Measurements from ENCODE around the gene EPB41. TPM values are rescaled to one million over a fixed set of nuclear protein-coding genes. Genes with fewer than 3 reads are reported as not detected.

Gene EPB41
- polyA plus RNA-seq, 1 of the 3 experiments (the other 2 are of a cell fraction): 7.4 TPM

DNA sequence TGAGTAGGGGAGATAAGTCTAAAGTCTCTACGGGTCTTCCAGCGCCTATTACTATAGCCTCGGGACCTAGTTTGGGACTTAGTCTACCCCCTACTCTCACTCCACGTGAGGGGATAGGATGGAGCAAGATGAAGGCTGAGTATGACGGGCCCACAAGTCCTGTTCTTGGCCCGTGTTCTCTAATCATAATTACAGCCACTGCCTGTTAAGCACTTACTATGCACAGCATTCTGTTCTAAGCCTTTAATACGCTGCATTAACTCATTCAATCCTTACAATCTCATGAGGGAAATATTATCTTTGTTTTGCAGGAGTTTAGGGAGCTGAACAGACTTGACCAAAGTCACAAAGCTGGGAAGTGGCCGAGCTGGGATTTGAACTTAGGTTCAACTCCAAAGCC is 23.9 kb upstream of the EPB41 start (continued):
- TF ChIP-seq, protein P1, sequence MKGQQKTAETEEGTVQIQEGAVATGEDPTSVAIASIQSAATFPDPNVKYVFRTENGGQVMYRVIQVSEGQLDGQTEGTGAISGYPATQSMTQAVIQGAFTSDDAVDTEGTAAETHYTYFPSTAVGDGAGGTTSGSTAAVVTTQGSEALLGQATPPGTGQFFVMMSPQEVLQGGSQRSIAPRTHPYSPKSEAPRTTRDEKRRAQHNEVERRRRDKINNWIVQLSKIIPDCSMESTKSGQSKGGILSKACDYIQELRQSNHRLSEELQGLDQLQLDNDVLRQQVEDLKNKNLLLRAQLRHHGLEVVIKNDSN (IDR thresholded peaks at IDR 0.05; ENCODE audit: borderline replicate concordance, low read depth): no peak
- TF ChIP-seq EP300 (IDR thresholded peaks at IDR 0.05; ENCODE audit: borderline replicate concordance in 1 of 2, low read depth in 1 of 2, low read length in 1 of 2): no peak

DNA sequence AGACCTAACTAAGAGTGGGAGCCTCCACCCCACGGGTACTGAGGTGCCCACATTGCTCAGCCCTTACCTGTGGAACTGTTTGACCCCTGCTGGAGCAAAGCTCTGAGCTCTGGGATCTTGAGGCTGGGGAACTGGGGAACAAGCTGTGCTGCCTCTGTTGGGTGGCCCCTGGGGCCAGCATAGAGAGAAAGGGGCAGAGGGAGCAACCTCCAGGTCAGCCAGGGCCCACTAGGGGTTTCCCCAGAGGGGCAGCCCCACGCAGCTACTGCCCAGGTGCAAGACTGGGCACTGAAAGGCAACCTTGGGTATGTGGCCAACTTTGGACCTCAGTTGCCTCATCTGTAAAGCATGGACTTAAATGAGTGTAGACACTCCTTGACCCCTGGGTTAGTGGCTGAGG is 23.5 kb upstream of the EPB41 start:
- Histone ChIP-seq H3K27ac (ENCODE audit: low read depth in 2 of 2, low read length in 1 of 2) (no peak overlapping the region), H4K20me1 (ENCODE audit: insufficient read depth) (no peaks in the 10 kb centered on the region), H2AFZ (ENCODE audit: low read depth) (no peak overlapping the region), H3K4me1 (ENCODE audit: control insufficient read depth in 1 of 2, insufficient read depth in 2 of 2, low read depth in 1 of 2, low read length in 1 of 2) (peaks cover 5 to 23% of the 10 kb centered on the region in 2 experiments; a peak in 2 of 4 replicates), H3K4me3 (ENCODE audit: low read depth in 2 of 2, low read length in 1 of 2) (no peak overlapping the region), H3K79me2 (ENCODE audit: insufficient read depth) (no peaks in the 10 kb centered on the region), H3K9ac (no peak overlapping the region), H3K36me3 (replicated peaks in 1 of 2; ENCODE audit: control insufficient read depth in 1 of 2, insufficient read depth in 2 of 2, low read length in 1 of 2) (no peaks in the 10 kb centered on the region), H3K27me3 (ENCODE audit: insufficient read depth) (no peaks in the 10 kb centered on the region), H3K4me2 (no peak overlapping the region), H3K9me2 (no peaks in the 10 kb centered on the region), H3K9me3 (no peaks in the 10 kb centered on the region), H3F3A (replicated peaks; ENCODE audit: insufficient read depth) (peaks cover 5% of the 10 kb centered on the region)
- POLR2A ChIA-PET: interaction anchor here (0.6 kb wide), 1 partner anchor 247 kb away, joined by 3 read pairs; no protein-coding TSS in a partner anchor
- no peak for TF ChIP-seq FOXM1 (IDR thresholded peaks at IDR 0.05; ENCODE audit: low read depth)
- TF ChIP-seq EP300 (IDR thresholded peaks at IDR 0.05; ENCODE audit: borderline replicate concordance in 1 of 2, low read depth in 1 of 2, low read length in 1 of 2): no peak
- no peak for TF ChIP-seq SMC3 (IDR thresholded peaks at IDR 0.05; ENCODE audit: low read depth, low read length)
- no peak for TF ChIP-seq YY1 (IDR thresholded peaks at IDR 0.05; ENCODE audit: low read depth)
- TF ChIP-seq, protein P2, sequence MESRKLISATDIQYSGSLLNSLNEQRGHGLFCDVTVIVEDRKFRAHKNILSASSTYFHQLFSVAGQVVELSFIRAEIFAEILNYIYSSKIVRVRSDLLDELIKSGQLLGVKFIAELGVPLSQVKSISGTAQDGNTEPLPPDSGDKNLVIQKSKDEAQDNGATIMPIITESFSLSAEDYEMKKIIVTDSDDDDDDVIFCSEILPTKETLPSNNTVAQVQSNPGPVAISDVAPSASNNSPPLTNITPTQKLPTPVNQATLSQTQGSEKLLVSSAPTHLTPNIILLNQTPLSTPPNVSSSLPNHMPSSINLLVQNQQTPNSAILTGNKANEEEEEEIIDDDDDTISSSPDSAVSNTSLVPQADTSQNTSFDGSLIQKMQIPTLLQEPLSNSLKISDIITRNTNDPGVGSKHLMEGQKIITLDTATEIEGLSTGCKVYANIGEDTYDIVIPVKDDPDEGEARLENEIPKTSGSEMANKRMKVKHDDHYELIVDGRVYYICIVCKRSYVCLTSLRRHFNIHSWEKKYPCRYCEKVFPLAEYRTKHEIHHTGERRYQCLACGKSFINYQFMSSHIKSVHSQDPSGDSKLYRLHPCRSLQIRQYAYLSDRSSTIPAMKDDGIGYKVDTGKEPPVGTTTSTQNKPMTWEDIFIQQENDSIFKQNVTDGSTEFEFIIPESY (IDR thresholded peaks at IDR 0.05; ENCODE audit: borderline replicate concordance, low read depth): no peak
- TF ChIP-seq, protein P3, sequence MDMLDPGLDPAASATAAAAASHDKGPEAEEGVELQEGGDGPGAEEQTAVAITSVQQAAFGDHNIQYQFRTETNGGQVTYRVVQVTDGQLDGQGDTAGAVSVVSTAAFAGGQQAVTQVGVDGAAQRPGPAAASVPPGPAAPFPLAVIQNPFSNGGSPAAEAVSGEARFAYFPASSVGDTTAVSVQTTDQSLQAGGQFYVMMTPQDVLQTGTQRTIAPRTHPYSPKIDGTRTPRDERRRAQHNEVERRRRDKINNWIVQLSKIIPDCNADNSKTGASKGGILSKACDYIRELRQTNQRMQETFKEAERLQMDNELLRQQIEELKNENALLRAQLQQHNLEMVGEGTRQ (IDR thresholded peaks at IDR 0.05; ENCODE audit: borderline replicate concordance, low read depth, low read length): no peak
- TF ChIP-seq RFX5 (IDR thresholded peaks at IDR 0.05; ENCODE audit: low read length): no peak
- no peak for TF ChIP-seq RAD21 (IDR thresholded peaks at IDR 0.05; ENCODE audit: low read length)
- DNase-seq: no peak
- CTCF ChIA-PET: interaction anchor here (1.3 to 18.9 kb wide), 4 partner anchors 9 to 312 kb away, joined by 4 to 737 read pairs (median 8); no protein-coding TSS in a partner anchor
- WGBS (ENCODE audit: low lambda C conversion rate): no CpG with 5 or more reads among the region's 2 CpGs

DNA sequence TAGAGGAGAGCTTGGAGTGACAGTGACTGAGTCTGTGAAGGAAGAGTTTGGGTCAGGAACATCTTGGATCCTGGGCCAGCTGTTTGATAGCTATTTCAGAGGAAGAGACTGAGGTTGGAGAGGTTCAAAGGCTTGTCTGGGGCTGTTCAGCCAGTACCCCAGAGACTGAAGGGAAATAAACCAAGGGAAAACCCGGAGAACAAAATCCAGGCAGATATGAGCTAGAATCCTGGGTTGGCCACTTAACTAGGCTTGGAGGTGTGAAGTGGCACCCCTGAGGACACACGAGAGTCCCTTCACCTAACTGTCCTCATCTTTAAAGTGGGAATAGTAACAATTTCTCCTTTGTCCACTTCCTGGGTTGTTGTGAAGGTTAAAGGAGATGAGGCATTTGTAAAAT is 23.1 kb upstream of the EPB41 start:
- WGBS (ENCODE audit: low lambda C conversion rate): 97% methylated on average over 2 of the region's 2 CpGs
- peaks cover under 1 to 22% of the 10 kb centered on the region in 2 experiments; a peak in 2 of 4 replicates for H3K4me1 ChIP-seq (ENCODE audit: control insufficient read depth in 1 of 2, insufficient read depth in 2 of 2, low read depth in 1 of 2, low read length in 1 of 2)
- no peaks in the 10 kb centered on the region for H3K79me2 ChIP-seq (ENCODE audit: insufficient read depth)
- ChIA-PET CTCF (interaction anchor here (1.3 to 18.9 kb wide), 4 partner anchors 9 to 311 kb away, joined by 4 to 737 read pairs (median 8); no protein-coding TSS in a partner anchor), POLR2A (interaction anchor here (0.6 kb wide), 1 partner anchor 247 kb away, joined by 3 read pairs; no protein-coding TSS in a partner anchor)
- peaks cover under 1% of the 10 kb centered on the region for H3F3A ChIP-seq (replicated peaks; ENCODE audit: insufficient read depth)
- no peak overlapping the region for H3K9ac ChIP-seq
- H3K36me3 ChIP-seq (replicated peaks in 1 of 2; ENCODE audit: control insufficient read depth in 1 of 2, insufficient read depth in 2 of 2, low read length in 1 of 2): no peaks in the 10 kb centered on the region
- DNase-seq: no peak
- H3K4me3 ChIP-seq (ENCODE audit: low read depth in 2 of 2, low read length in 1 of 2): no peak overlapping the region
- no peak overlapping the region for H3K27ac ChIP-seq (ENCODE audit: low read depth in 2 of 2, low read length in 1 of 2)
- no peak overlapping the region for H2AFZ ChIP-seq (ENCODE audit: low read depth)
- H3K9me3 ChIP-seq: no peaks in the 10 kb centered on the region
- no peak for TF ChIP-seq RXRA (IDR thresholded peaks at IDR 0.05; ENCODE audit: borderline replicate concordance, low read depth)
- TF ChIP-seq POLR2AphosphoS5 (IDR thresholded peaks at IDR 0.05; ENCODE audit: low read depth, low read length): no peak
- no peak for TF ChIP-seq RAD21 (IDR thresholded peaks at IDR 0.05; ENCODE audit: low read length)
- no peak for TF ChIP-seq FOXJ3 (CRISPR knock-in tag; IDR thresholded peaks at IDR 0.05)
- TF ChIP-seq JUND (IDR thresholded peaks at IDR 0.05): no peak
- no peak for TF ChIP-seq RCOR1 (IDR thresholded peaks at IDR 0.05; ENCODE audit: low read length)
- no peak for TF ChIP-seq GABPA (IDR thresholded peaks at IDR 0.05; ENCODE audit: low read depth)
- TF ChIP-seq NRF1 (IDR thresholded peaks at IDR 0.05; ENCODE audit: low read depth, low read length): no peak
- no peaks in the 10 kb centered on the region for H3K27me3 ChIP-seq (ENCODE audit: insufficient read depth)
- no peaks in the 10 kb centered on the region for H4K20me1 ChIP-seq (ENCODE audit: insufficient read depth)
- H3K4me2 ChIP-seq: no peak overlapping the region
- no peaks in the 10 kb centered on the region for H3K9me2 ChIP-seq

All from SK-N-SH (cell line).